ENCODE data around the gene MTCH2.
A peak's percentile ranks its signal among the peaks of the same experiment; 100 is the strongest.

MTCH2 gene

GRCh38 chr11:47572715-47573255, 69.6 kb downstream of the MTCH2 start:
- H3K4me3 ChIP-seq (ENCODE audit: low read depth, low read length) = no peak overlapping the region
- DNase-seq (ENCODE audit: low read depth, low spot score) = no peak
- no peak for TF ChIP-seq CTCF (IDR thresholded peaks at IDR 0.05; ENCODE audit: insufficient read depth, low read length, missing control alignments)
- ChIA-PET CTCF (interaction anchor here (1.0 to 2.7 kb wide), 5 partner anchors 13 to 199 kb away, joined by 3 to 8 read pairs (median 4); no protein-coding TSS in a partner anchor), POLR2A (interaction anchor here (1.2 kb wide), 1 partner anchor 21 kb away, joined by 3 read pairs; no protein-coding TSS in a partner anchor)

GRCh38 chr11:47571895-47572294, 70.5 kb downstream of the MTCH2 start:
- H3K4me3 ChIP-seq (ENCODE audit: low read depth, low read length) = no peak overlapping the region
- DNase-seq (ENCODE audit: low read depth, low spot score) = peak; percentile 44
- POLR2A ChIA-PET = no interaction called here
- CTCF ChIA-PET = interaction anchor here (0.8 to 2.7 kb wide), 3 partner anchors 9 to 198 kb away, joined by 3 to 8 read pairs (median 4); no protein-coding TSS in a partner anchor
- no peak for TF ChIP-seq CTCF (IDR thresholded peaks at IDR 0.05; ENCODE audit: insufficient read depth, low read length, missing control alignments)

GRCh38 chr11:47571357-47571729, 71.0 kb downstream of the MTCH2 start:
- ChIA-PET POLR2A (no interaction called here), CTCF (interaction anchor here (10.0 kb wide), 1 partner anchor 17 kb away, joined by 95 read pairs; the partner anchor contains the start of gene CELF1)
- H3K4me3 ChIP-seq (ENCODE audit: low read depth, low read length) = no peak overlapping the region
- no peak for TF ChIP-seq CTCF (IDR thresholded peaks at IDR 0.05; ENCODE audit: insufficient read depth, low read length, missing control alignments)
- no peak for DNase-seq (ENCODE audit: low read depth, low spot score)

- CTCF ChIA-PET = interaction anchor here (1.2 to 10.0 kb wide), 3 partner anchors 8 to 17 kb away, joined by 5 to 95 read pairs (median 5); partner anchors contain the start of genes CELF1, KBTBD4 and NDUFS3
- POLR2A ChIA-PET = no interaction called here
- no peak for TF ChIP-seq CTCF (IDR thresholded peaks at IDR 0.05; ENCODE audit: insufficient read depth, low read length, missing control alignments)
These were observed 71.6 kb downstream of the MTCH2 start for GRCh38 chr11:47570651-47571356.

GRCh38 chr11:47569646-47570045, 72.7 kb downstream of the MTCH2 start:
- TF ChIP-seq CTCF (IDR thresholded peaks at IDR 0.05; ENCODE audit: insufficient read depth, low read length, missing control alignments) = no peak
- POLR2A ChIA-PET = no interaction called here
- DNase-seq (ENCODE audit: low read depth, low spot score) = no peak
- CTCF ChIA-PET = interaction anchor here (1.3 to 10.0 kb wide), 3 partner anchors 8 to 16 kb away, joined by 5 to 95 read pairs (median 5); partner anchors contain the start of gene CELF1
- H3K4me3 ChIP-seq (ENCODE audit: low read depth, low read length) = no peak overlapping the region

More at GRCh38 chr11:47570651-47571356, 71.6 kb downstream of the MTCH2 start:
- no peak for DNase-seq (ENCODE audit: low read depth, low spot score)
- no peak overlapping the region for H3K4me3 ChIP-seq (ENCODE audit: low read depth, low read length)

All from AG04449 (cell line).